Glutamatergic neuron (in vitro differentiated cells): ENCODE data around the gene CACNG1. TPM values are rescaled to one million over a fixed set of nuclear protein-coding genes. Genes with fewer than 3 reads are reported as not detected.

Source experiments
- DNase-seq: peaks from one replicate; pipeline ENCODE4 v3.0.0; 2022
- H3K27ac Mint-ChIP-seq: one replicate; pipeline ENCODE4 v1.8.0; 2020; ENCODE audit warnings: mild to moderate bottlenecking, mixed read lengths, inconsistent platforms; ENCODE audit not compliant: unreplicated experiment
- H3K27me3 Mint-ChIP-seq: one replicate; pipeline ENCODE4 v1.8.0; 2020; ENCODE audit warnings: mild to moderate bottlenecking, moderate library complexity, mixed read lengths, inconsistent platforms; ENCODE audit not compliant: unreplicated experiment
- H3K36me3 Mint-ChIP-seq: one replicate; pipeline ENCODE4 v1.8.0; 2020; ENCODE audit warnings: mild to moderate bottlenecking, mixed read lengths, inconsistent platforms; ENCODE audit not compliant: unreplicated experiment
- H3K4me1 Mint-ChIP-seq: one replicate; pipeline ENCODE4 v1.8.0; 2020; ENCODE audit warnings: mild to moderate bottlenecking, low read depth, mixed read lengths, inconsistent platforms; ENCODE audit not compliant: unreplicated experiment
- H3K4me3 Mint-ChIP-seq: one replicate; pipeline ENCODE4 v1.8.0; 2020; ENCODE audit warnings: mild to moderate bottlenecking, mixed read lengths, inconsistent platforms; ENCODE audit not compliant: unreplicated experiment
- H3K9me3 Mint-ChIP-seq: one replicate; pipeline ENCODE4 v1.8.0; 2020; ENCODE audit warnings: mild to moderate bottlenecking, moderate library complexity, mixed read lengths, inconsistent platforms; ENCODE audit not compliant: unreplicated experiment
- total RNA-seq: library from RNA; stranded (reverse); fragmentation: NEBNext Ultra II Directional; extraction: Animal tissue kit (Norgen Biotek cat#: 25700); gene quantifications from one replicate; pipeline ENCODE4 v1.2.1, GENCODE V29; 2021; ENCODE audit not compliant: unreplicated experiment
- TF ChIP-seq, protein P1 (sequence below): fragments of 200-600 bp; sonication (generic); IDR thresholded peaks from one replicate; pipeline ENCODE4 v1.5.0; 2021; ENCODE audit not compliant: partially characterized antibody, unreplicated experiment

Gene CACNG1
- total RNA-seq, 1 donor from 2014 or later = not detected

- TF ChIP-seq, protein P1, sequence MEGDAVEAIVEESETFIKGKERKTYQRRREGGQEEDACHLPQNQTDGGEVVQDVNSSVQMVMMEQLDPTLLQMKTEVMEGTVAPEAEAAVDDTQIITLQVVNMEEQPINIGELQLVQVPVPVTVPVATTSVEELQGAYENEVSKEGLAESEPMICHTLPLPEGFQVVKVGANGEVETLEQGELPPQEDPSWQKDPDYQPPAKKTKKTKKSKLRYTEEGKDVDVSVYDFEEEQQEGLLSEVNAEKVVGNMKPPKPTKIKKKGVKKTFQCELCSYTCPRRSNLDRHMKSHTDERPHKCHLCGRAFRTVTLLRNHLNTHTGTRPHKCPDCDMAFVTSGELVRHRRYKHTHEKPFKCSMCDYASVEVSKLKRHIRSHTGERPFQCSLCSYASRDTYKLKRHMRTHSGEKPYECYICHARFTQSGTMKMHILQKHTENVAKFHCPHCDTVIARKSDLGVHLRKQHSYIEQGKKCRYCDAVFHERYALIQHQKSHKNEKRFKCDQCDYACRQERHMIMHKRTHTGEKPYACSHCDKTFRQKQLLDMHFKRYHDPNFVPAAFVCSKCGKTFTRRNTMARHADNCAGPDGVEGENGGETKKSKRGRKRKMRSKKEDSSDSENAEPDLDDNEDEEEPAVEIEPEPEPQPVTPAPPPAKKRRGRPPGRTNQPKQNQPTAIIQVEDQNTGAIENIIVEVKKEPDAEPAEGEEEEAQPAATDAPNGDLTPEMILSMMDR = no peak
- DNase-seq = no peak
- peaks cover 11% of the 10 kb centered on the region for H3K27me3 Mint-ChIP-seq
Observed at GRCh38 chr17:67041941-67042899, 2.1 kb upstream of the CACNG1 start.

GRCh38 chr17:67043283-67043682 lies 1.1 kb upstream of the CACNG1 start:
- Mint-ChIP-seq H3K4me3 (no peak overlapping the region), H3K4me1 (peaks cover 14% of the 10 kb centered on the region), H3K9me3 (peaks cover 13% of the 10 kb centered on the region), H3K27ac (no peak overlapping the region), H3K36me3 (peaks cover 11% of the 10 kb centered on the region), H3K27me3 (peaks cover 11% of the 10 kb centered on the region)
- no peak for DNase-seq
- TF ChIP-seq, protein P1 = no peak

More at GRCh38 chr17:67041941-67042899, 2.1 kb upstream of the CACNG1 start:
- H3K4me3 Mint-ChIP-seq = no peak overlapping the region
- H3K36me3 Mint-ChIP-seq = peaks cover 5% of the 10 kb centered on the region
- peaks cover 14% of the 10 kb centered on the region for H3K4me1 Mint-ChIP-seq
- H3K27ac Mint-ChIP-seq = no peak overlapping the region
- peaks cover 11% of the 10 kb centered on the region for H3K9me3 Mint-ChIP-seq

- H3K4me1 Mint-ChIP-seq = peaks cover 14% of the 10 kb centered on the region
- TF ChIP-seq, protein P1 = no peak
- H3K4me3 Mint-ChIP-seq = no peak overlapping the region
- peaks cover 18% of the 10 kb centered on the region for H3K36me3 Mint-ChIP-seq
- DNase-seq = no peak
- H3K27ac Mint-ChIP-seq = no peak overlapping the region
- H3K27me3 Mint-ChIP-seq = peaks cover 8% of the 10 kb centered on the region
- peaks cover 20% of the 10 kb centered on the region for H3K9me3 Mint-ChIP-seq
Observed at GRCh38 chr17:67044940-67045339, 586 bp downstream of the CACNG1 start.

DNA sequence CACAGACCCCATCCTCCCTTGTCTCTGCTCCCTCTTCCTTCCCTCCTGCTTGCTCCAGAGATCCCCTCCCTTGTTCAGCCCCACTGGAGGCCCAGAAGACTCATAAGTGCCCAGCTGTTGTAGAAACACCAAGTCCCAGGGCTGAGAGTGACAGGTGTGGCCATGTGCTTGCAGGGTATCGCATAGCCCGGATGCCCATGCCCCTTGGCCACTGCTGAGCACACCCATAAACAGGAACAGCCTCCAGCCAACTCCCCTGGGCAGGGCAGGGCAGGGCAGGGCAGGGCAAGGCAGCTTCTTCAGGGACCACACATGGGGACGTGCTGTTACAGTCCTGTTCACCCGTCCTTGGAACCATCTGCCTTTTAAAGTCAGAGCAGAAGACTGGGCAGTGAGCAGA lies 2.0 kb downstream of the CACNG1 start:
- H3K4me3 Mint-ChIP-seq = no peak overlapping the region
- peaks cover 20% of the 10 kb centered on the region for H3K9me3 Mint-ChIP-seq
- peaks cover 18% of the 10 kb centered on the region for H3K36me3 Mint-ChIP-seq
- peak overlapping the region; percentile 36 for H3K27ac Mint-ChIP-seq
- peaks cover 8% of the 10 kb centered on the region for H3K27me3 Mint-ChIP-seq
- TF ChIP-seq, protein P1 = no peak
- DNase-seq = no peak
- peaks cover 12% of the 10 kb centered on the region for H3K4me1 Mint-ChIP-seq

DNA sequence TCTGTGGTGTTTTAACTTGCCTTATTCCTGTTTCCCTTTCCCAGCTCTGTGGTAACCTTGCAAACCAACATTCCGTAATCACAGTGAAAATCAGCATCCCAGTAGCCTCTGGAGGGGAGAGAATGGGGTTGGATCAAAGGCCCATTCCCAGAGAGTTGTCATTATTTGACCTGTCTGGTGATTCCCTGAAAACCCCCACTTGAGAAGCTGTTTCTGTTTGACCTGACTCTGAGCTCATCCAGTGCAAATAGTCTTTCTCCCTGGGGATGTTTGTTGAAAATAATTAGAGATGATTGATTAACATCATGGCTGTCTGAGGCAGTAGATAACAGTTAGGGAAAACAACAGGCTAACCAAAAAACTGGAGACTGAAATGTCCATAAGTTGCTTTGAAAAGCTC lies 3.0 kb downstream of the CACNG1 start:
- H3K27me3 Mint-ChIP-seq = peaks cover 8% of the 10 kb centered on the region
- peaks cover 10% of the 10 kb centered on the region for H3K4me1 Mint-ChIP-seq
- peaks cover 18% of the 10 kb centered on the region for H3K36me3 Mint-ChIP-seq
- TF ChIP-seq, protein P1 = no peak
- H3K27ac Mint-ChIP-seq = no peak overlapping the region
- peaks cover 20% of the 10 kb centered on the region for H3K9me3 Mint-ChIP-seq
- no peak overlapping the region for H3K4me3 Mint-ChIP-seq
- DNase-seq = no peak
